PC-3 (cell line): Measurements from ENCODE around the gene MACROD2.

Experiments
- EZH2 ChIP-seq: fragments of 300-600 bp; sonication (generic); IDR thresholded peaks from one replicate; pipeline ENCODE4 v1.6.1; 2017; ENCODE audit warnings: antibody characterized with exemption, mild to moderate bottlenecking, low read length; ENCODE audit not compliant: unreplicated experiment
- EZH2phosphoT487 ChIP-seq: fragments of 300-600 bp; sonication (generic); IDR thresholded peaks from 2 replicates; pipeline ENCODE4 v1.6.1; 2018; ENCODE audit warnings: mild to moderate bottlenecking, antibody characterized with exemption, low read length, borderline replicate concordance
- TF ChIP-seq, protein P1 (sequence below): fragments of 300-600 bp; sonication (generic); conservative IDR thresholded peaks from 2 replicates; pipeline ENCODE4 v1.5.1; 2017; ENCODE audit warnings: antibody characterized with exemption, low read depth, mild to moderate bottlenecking, low read length

DNA sequence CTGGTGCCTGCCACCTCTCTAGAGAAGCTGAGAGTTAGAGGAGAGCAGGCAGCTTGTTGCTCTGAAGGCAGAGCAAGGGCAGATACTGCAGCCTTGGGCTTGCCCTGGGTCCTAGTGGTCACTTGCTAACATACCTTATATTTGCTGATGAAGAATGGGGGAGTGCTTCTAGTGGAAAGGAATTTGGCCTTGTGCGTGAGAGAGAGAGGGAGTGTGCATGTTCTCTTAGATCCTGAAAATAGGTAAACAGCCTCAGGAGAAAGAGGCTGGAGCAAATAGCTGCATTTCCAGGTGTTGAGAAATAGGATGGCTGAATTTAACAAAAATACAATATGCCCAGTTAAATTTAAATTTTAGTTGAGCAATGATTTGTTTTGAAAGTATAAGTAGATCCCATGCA, 1066.6 kb downstream of the MACROD2 start:
- TF ChIP-seq, protein P1, sequence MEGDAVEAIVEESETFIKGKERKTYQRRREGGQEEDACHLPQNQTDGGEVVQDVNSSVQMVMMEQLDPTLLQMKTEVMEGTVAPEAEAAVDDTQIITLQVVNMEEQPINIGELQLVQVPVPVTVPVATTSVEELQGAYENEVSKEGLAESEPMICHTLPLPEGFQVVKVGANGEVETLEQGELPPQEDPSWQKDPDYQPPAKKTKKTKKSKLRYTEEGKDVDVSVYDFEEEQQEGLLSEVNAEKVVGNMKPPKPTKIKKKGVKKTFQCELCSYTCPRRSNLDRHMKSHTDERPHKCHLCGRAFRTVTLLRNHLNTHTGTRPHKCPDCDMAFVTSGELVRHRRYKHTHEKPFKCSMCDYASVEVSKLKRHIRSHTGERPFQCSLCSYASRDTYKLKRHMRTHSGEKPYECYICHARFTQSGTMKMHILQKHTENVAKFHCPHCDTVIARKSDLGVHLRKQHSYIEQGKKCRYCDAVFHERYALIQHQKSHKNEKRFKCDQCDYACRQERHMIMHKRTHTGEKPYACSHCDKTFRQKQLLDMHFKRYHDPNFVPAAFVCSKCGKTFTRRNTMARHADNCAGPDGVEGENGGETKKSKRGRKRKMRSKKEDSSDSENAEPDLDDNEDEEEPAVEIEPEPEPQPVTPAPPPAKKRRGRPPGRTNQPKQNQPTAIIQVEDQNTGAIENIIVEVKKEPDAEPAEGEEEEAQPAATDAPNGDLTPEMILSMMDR = no peak
- TF ChIP-seq EZH2 (no peak), EZH2phosphoT487 (no peak)
